ENCODE measurements around the gene LSMEM2. TPM values are rescaled to one million over a fixed set of nuclear protein-coding genes. Genes with fewer than 3 reads are reported as not detected.

LSMEM2 gene
- total and polyA plus RNA-seq, 2 of the 8 experiments (the other 6 are each of a cell fraction or from before 2014, with no cell fraction given): 0.58 to 0.68 TPM

DNA sequence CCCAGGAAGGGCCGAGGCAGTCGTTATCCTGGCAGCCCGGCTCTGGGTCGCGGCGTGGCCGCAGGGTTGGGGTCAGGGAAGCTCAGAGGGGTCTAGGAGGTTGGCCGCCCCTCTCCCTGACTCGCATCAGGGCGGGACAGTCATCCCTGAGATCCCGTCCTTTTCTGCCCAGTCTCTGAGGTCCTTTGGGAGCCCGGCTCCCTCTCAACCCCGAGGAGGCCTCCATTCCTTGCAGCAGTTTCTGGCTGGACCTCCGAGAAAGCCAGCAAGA, 43.2 kb downstream of the LSMEM2 start:
- FAIRE-seq: no peak
- POLR2A ChIA-PET (ENCODE audit: partially characterized antibody): interaction anchor here (1.4 to 12.6 kb wide), 9 partner anchors 8 to 86 kb away, joined by 3 to 149 read pairs (median 16); partner anchors contain the start of genes GNAI2, HYAL1, HYAL3 and IFRD2
- WGBS, 2 experiments (ENCODE audit: extremely low coverage in 1 of 2, insufficient coverage in 1 of 2, insufficient read length in 1 of 2, insufficient replicate concordance in 2 of 2, low coverage in 1 of 2, low lambda C conversion rate in 2 of 2, missing lambda C conversion rate in 1 of 2): 1% methylated on average over 14 of the region's 14 CpGs; no CpG with 5 or more reads in 1 of the 2 experiments
- peak overlapping the region; percentile 97 for H3K4me2 ChIP-seq (ENCODE audit: insufficient read depth in 1 of 2, low read depth in 2 of 2, low read length in 2 of 2)
- DNase-seq (ENCODE audit: low read depth in 1 of 2, low spot score in 2 of 2): no peak
- no peak overlapping the region; the same call in 1 of the 2 replicates for H2BK12ac ChIP-seq (ENCODE audit: low read depth, low read length)
- no peak overlapping the region for H2BK20ac ChIP-seq (ENCODE audit: low read length)
- H3K23me2 ChIP-seq (ENCODE audit: low read depth, low read length): peaks cover 17% of the 10 kb centered on the region
- H3K4me3 ChIP-seq (ENCODE audit: extremely low read depth in 1 of 4, insufficient read depth in 2 of 4, low read depth in 3 of 4, low read length in 4 of 4): peak overlapping the region; percentile 89 to 96 (median 94)
- H2BK15ac ChIP-seq (ENCODE audit: low read length): peak overlapping the region; percentile 88; the same call in 1 of the 2 replicates
- H3K9me3 ChIP-seq (ENCODE audit: insufficient read depth in 2 of 2, low read depth in 1 of 2, low read length in 1 of 2): no peaks in the 10 kb centered on the region
- peak overlapping the region; percentile 29; the same call in 1 of the 2 replicates for H2AFZ ChIP-seq (ENCODE audit: low read length)
- peaks cover 0 to 29% of the 10 kb centered on the region in 2 experiments; a peak in 3 of 4 replicates for H3K79me2 ChIP-seq (ENCODE audit: control insufficient read depth in 1 of 2, insufficient read depth in 2 of 2, low read length in 2 of 2)
- peak overlapping the region; percentile 38; the same call in 1 of the 2 replicates for H3K27ac ChIP-seq (ENCODE audit: low read depth, low read length)
- H4K20me1 ChIP-seq (replicated peaks in 1 of 2; ENCODE audit: control insufficient read depth in 1 of 2, insufficient read depth in 2 of 2, low read length in 2 of 2): peaks cover 13 to 28% of the 10 kb centered on the region in 2 experiments
- H2BK5ac ChIP-seq (ENCODE audit: low read depth, low read length): peak overlapping the region; percentile 99
- H3K9ac ChIP-seq (replicated peaks in 1 of 4; ENCODE audit: extremely low read depth in 1 of 4, low read depth in 3 of 4, low read length in 3 of 4): peak overlapping the region in 3 of 4 experiments; percentile 61 to 78 (median 66); a peak in 6 of 7 replicates
- H3K36me3 ChIP-seq (ENCODE audit: control insufficient read depth in 2 of 4, insufficient read depth in 4 of 4, low read length in 3 of 4): peaks cover 23 to 35% (median 30%) of the 10 kb centered on the region in 4 experiments
- peak overlapping the region; percentile 84 for H3K56ac ChIP-seq (replicated peaks; ENCODE audit: insufficient read length, low read depth, low read length)
- peaks cover 20% of the 10 kb centered on the region for H3K79me1 ChIP-seq (ENCODE audit: low read depth, low read length)
- H3K18ac ChIP-seq (ENCODE audit: extremely low read depth, low read length): peak overlapping the region; percentile 97
- no peak overlapping the region for H3K23ac ChIP-seq (ENCODE audit: insufficient read length)
- H2BK120ac ChIP-seq (replicated peaks; ENCODE audit: low read depth, low read length): no peak overlapping the region
- H4K5ac ChIP-seq (ENCODE audit: insufficient read length, low read depth, low read length): peak overlapping the region; percentile 64
- CTCF ChIA-PET (ENCODE audit: partially characterized antibody): interaction anchor here (1.0 to 7.5 kb wide), 14 partner anchors 10 to 130 kb away, joined by 3 to 75 read pairs (median 7); partner anchors contain the start of genes CYB561D2, GNAT1, HYAL1 and IFRD2
- H4K91ac ChIP-seq (replicated peaks; ENCODE audit: insufficient read length, low read length): peak overlapping the region; percentile 91
- H4K8ac ChIP-seq (ENCODE audit: extremely low read depth, insufficient read depth, low read length): peak overlapping the region; percentile 36; the same call in 1 of the 2 replicates
- H3K4ac ChIP-seq (replicated peaks; ENCODE audit: insufficient read length, low read depth, low read length): peak overlapping the region; percentile 33
- H3K4me1 ChIP-seq (replicated peaks in 1 of 4; ENCODE audit: control insufficient read depth in 3 of 4, insufficient read depth in 4 of 4, low read length in 3 of 4): peaks cover 0 to 37% (median 20%) of the 10 kb centered on the region in 4 experiments; a peak in 6 of 7 replicates
- no peak overlapping the region for H3K14ac ChIP-seq (ENCODE audit: insufficient read length)
- no peak overlapping the region for H2AK5ac ChIP-seq (ENCODE audit: low read depth, low read length)
- no peaks in the 10 kb centered on the region for H3K27me3 ChIP-seq (replicated peaks in 1 of 4; ENCODE audit: control insufficient read depth in 3 of 4, extremely low read depth in 1 of 4, insufficient read depth in 3 of 4, low read length in 3 of 4)
- TF ChIP-seq FOSL1 (IDR thresholded peaks at IDR 0.05; ENCODE audit: insufficient read depth, low read depth, low read length): no peak
- no peak for TF ChIP-seq TAF7 (optimal IDR thresholded peaks at IDR 0.05; ENCODE audit: borderline replicate concordance, low read depth, low read length)
- no peak for TF ChIP-seq RFX5 (IDR thresholded peaks at IDR 0.05; ENCODE audit: borderline replicate concordance, low read depth, low read length)
- no peak for TF ChIP-seq TCF12 (IDR thresholded peaks at IDR 0.05; ENCODE audit: low read depth, low read length)
- TF ChIP-seq, protein P1, sequence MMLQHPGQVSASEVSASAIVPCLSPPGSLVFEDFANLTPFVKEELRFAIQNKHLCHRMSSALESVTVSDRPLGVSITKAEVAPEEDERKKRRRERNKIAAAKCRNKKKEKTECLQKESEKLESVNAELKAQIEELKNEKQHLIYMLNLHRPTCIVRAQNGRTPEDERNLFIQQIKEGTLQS (IDR thresholded peaks at IDR 0.05; ENCODE audit: insufficient read depth, low read depth, low read length): no peak
- peak; percentile 73 for TF ChIP-seq KDM4A (IDR thresholded peaks at IDR 0.05; ENCODE audit: low read depth, low read length, severe bottlenecking)
- TF ChIP-seq, protein P2, sequence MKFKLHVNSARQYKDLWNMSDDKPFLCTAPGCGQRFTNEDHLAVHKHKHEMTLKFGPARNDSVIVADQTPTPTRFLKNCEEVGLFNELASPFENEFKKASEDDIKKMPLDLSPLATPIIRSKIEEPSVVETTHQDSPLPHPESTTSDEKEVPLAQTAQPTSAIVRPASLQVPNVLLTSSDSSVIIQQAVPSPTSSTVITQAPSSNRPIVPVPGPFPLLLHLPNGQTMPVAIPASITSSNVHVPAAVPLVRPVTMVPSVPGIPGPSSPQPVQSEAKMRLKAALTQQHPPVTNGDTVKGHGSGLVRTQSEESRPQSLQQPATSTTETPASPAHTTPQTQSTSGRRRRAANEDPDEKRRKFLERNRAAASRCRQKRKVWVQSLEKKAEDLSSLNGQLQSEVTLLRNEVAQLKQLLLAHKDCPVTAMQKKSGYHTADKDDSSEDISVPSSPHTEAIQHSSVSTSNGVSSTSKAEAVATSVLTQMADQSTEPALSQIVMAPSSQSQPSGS (IDR thresholded peaks at IDR 0.05; ENCODE audit: low read length): no peak
- no peak for TF ChIP-seq RXRA (IDR thresholded peaks at IDR 0.05; ENCODE audit: insufficient read depth, low read depth, low read length)
- peak; percentile 17; the same call in 1 of the 2 replicates for TF ChIP-seq POLR2AphosphoS5 (IDR thresholded peaks at IDR 0.05; ENCODE audit: low read depth, low read length)
- no peak for TF ChIP-seq KDM1A (IDR thresholded peaks at IDR 0.05; ENCODE audit: borderline replicate concordance, low read length)
- TF ChIP-seq BCL11A (IDR thresholded peaks at IDR 0.05; ENCODE audit: low read depth in 2 of 2, low read length in 2 of 2): no peak
